Retinal pigment epithelial cell (primary cell): Measurements from ENCODE around the gene SLC2A9.

Experiments
- DNase-seq: peaks from one replicate; pipeline ENCODE4 v3.0.0-alpha.2; 2010; ENCODE audit warnings: low read depth
- H3K4me3 ChIP-seq: 2 replicates; pipeline ENCODE4 v1.5.1; 2011; ENCODE audit warnings: mild to moderate bottlenecking, low read length, control low read depth, moderate library complexity
- TF ChIP-seq, protein P1 (sequence below): conservative IDR thresholded peaks from 2 replicates; pipeline ENCODE4 v1.5.1; 2011; ENCODE audit warnings: low read depth, low read length, control low read depth, inconsistent platforms

Gene SLC2A9

DNA sequence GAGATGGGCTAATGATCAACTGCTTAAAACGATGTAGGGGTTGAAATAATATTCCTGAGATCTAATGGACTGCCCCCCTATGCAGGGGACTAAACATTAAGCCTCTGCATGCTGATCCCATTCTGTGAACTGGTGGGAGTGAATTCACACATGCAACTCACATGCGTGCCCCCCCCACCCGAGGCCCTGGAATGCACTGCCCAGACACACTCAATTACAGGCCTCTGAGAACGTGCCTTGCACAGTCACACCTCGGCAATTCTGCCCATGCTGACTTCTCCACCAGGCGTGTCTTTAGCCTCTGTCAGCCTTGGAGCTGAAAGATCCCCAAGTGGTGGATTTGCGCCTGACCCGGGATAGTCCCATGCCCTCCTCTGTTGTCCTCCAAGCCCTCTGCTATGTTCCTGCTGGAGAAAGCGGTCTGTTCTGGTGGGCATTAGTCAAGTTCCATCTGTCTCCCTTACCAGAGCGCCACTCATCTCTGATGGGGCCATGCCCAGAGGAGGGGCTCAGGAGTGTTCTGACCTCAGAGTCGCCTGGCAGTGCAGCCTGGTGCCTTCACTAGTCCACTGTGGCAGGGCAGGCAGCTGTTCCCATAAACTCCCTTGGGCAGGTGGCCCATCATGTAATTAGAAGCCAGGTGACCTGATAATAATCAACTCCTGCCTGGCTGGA is 153.4 kb downstream of the SLC2A9 start:
- DNase-seq: no peak
- TF ChIP-seq, protein P1, sequence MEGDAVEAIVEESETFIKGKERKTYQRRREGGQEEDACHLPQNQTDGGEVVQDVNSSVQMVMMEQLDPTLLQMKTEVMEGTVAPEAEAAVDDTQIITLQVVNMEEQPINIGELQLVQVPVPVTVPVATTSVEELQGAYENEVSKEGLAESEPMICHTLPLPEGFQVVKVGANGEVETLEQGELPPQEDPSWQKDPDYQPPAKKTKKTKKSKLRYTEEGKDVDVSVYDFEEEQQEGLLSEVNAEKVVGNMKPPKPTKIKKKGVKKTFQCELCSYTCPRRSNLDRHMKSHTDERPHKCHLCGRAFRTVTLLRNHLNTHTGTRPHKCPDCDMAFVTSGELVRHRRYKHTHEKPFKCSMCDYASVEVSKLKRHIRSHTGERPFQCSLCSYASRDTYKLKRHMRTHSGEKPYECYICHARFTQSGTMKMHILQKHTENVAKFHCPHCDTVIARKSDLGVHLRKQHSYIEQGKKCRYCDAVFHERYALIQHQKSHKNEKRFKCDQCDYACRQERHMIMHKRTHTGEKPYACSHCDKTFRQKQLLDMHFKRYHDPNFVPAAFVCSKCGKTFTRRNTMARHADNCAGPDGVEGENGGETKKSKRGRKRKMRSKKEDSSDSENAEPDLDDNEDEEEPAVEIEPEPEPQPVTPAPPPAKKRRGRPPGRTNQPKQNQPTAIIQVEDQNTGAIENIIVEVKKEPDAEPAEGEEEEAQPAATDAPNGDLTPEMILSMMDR: no peak
- no peak overlapping the region for H3K4me3 ChIP-seq

DNA sequence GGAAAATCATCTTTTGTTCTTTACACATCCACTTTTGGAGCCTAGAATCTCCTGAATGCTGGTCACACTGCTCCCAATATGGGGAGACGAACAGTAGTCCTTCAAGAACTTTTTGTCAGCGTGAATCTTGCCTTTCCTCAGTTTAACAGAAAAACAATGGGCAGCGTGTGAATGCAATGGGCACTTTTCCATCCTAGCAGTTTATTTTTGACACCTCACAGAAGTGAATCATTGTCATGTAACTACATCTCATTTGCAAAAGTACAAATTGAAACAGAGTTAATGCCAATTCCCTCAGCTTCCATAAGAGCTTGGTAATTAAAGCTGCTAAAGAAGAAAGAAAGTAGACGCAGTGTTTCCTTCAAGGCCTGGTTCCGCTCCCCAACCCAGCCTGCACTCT is 154.4 kb downstream of the SLC2A9 start:
- DNase-seq: no peak
- TF ChIP-seq, protein P1: no peak
- H3K4me3 ChIP-seq: no peak overlapping the region

DNA sequence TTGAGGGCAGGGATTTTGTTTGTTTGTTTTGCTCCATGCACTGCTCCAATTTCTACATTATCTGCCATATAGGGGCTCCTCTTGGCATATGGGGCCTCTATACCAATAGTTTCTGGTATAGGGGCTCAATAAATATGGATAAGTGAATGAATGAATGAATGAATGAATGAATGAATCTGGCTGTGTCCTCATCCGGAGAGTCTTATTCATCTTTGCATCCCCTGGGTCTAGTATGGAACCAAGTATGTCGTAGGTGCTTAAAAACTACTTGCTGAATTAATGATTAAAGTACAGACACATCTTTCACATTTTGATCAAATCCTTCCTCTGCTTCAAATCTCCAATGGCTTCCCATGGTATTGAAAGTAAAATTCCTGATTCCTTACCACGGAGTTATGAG is 159.7 kb downstream of the SLC2A9 start:
- no peak overlapping the region for H3K4me3 ChIP-seq
- TF ChIP-seq, protein P1: no peak
- no peak for DNase-seq

DNA sequence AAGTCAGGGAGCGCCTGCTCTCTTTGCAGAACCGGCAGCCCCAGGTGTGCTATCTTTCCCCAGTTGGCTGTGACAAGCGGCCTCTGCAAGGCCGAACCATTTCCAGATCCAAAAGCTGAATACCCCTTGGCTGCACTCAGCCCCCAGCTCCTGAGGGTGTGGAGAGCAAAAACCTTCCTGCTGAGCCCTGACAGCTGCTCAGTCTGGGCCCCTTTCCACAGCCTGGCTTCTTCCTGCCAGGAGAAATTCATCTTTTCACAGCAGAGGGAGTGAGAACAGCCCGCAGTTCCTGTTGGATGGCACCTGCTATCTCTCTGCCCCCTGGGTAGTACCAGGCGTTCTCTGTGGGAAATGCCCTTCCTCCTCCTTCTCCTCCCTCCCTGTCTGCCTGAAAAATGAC is 161.5 kb downstream of the SLC2A9 start:
- TF ChIP-seq, protein P1: no peak
- DNase-seq: no peak
- no peak overlapping the region for H3K4me3 ChIP-seq

DNA sequence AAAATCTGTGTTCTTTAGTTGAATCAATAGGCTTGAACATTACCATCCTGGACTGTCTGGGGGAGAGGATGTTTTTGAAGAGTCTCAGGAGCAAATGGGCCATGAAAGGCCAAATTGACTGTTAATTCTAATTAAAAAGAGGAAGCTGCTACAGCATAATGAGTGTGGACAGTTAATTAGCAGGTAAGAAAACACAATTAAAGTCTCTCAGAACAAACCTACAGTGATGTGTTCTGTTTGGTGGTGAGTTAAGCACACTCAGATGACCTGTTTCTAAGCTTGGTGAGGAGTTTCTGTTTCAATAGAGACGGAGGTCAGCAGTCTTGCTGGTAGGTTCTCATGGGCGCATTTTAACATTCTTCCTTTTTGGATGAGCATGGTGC is 171.8 kb downstream of the SLC2A9 start:
- H3K4me3 ChIP-seq: no peak overlapping the region
- TF ChIP-seq, protein P1: no peak
- DNase-seq: no peak

DNA sequence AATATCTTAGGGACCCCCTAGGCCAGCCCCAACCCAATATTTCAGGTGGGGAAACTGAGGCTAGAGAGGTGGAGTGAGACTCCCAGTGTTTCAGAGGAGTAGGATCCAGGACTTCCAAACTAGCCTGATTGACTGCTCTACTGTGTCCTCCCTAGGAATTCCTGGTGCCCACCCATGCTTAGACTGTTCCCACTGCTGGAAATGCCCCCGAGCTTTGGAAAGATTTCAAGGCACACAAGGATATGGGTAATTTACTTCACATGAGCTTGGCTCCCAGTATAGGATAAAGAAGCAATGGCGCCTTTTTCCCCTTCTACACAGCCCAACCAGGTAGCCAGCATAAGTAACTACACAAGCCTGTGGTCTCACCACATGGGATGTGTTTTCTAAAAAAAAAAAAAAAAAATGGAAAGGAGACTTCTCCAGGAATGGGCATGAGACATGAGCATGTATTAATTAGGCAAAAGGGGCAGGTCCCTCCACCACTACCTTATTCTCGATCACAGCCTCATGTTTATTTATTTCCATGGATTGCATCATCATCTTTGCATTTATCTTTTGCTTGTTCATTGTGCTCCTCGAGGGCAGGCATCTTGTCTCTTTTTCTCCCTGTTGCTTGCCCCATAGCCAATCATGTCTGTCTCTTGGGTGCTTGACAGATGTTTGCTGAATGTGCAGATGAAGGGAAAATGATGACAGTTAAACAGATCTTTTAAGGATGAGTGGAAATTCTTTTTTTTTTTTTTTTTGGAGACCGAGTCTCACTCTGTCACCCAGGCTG is 173.1 kb downstream of the SLC2A9 start:
- TF ChIP-seq, protein P1: no peak
- no peak overlapping the region for H3K4me3 ChIP-seq
- no peak for DNase-seq
